Activated CD8-positive, alpha-beta T cell treated with anti-CD3 and anti-CD28 coated beads, Interleukin-2, amount 10 ng/mL, durations not matched to agents 7 days and 5 days (primary cell): Measurements from ENCODE around the gene NABP1. TPM values are rescaled to one million over a fixed set of nuclear protein-coding genes. Genes with fewer than 3 reads are reported as not detected.

Experiments used
- ATAC-seq: fragments of 150-1000 bp; cut with Tn5 transposase; one replicate; pipeline ENCODE4 v1.10.0; 2021; ENCODE audit warnings: moderate library complexity
- CTCF ChIA-PET: fragments of 350-600 bp; sonication (Branson Sonifier 250); formaldehyde crosslinking; loops from one replicate; lab custom pipeline; 2021; ENCODE audit warnings: antibody characterized with exemption; lab: Charles Lee
- POLR2A ChIA-PET: fragments of 350-600 bp; sonication (Branson Sonifier 250); formaldehyde crosslinking; loops from one replicate; lab custom pipeline; 2021; ENCODE audit warnings: antibody characterized with exemption; lab: Charles Lee
- DNase-seq: peaks from one replicate; pipeline ENCODE4 v3.0.0-alpha.2; 2020
- H3K27ac Mint-ChIP-seq: one replicate; pipeline ENCODE4 v1.8.0; 2021; ENCODE audit warnings: mild to moderate bottlenecking, mixed read lengths
- H3K27me3 Mint-ChIP-seq: one replicate; pipeline ENCODE4 v1.8.0; 2021; ENCODE audit warnings: low read depth, mixed read lengths
- H3K36me3 Mint-ChIP-seq: one replicate; pipeline ENCODE4 v1.8.0; 2021; ENCODE audit warnings: low read depth, mixed read lengths
- H3K4me1 Mint-ChIP-seq: one replicate; pipeline ENCODE4 v1.8.0; 2021; ENCODE audit warnings: low read depth, mixed read lengths
- H3K4me3 Mint-ChIP-seq: one replicate; pipeline ENCODE4 v1.8.0; 2021; ENCODE audit warnings: mild to moderate bottlenecking, mixed read lengths
- H3K9me3 Mint-ChIP-seq: one replicate; pipeline ENCODE4 v1.8.0; 2022; ENCODE audit warnings: mixed read lengths; ENCODE audit not compliant: insufficient read depth
- total RNA-seq, 2 experiments: library from RNA; stranded (reverse); gene quantifications; one replicate each; pipeline ENCODE4 v1.2.3, GENCODE V29; 2021

Gene NABP1
- total RNA-seq, 2 experiments from 2014 or later: 52.4 to 54.1 TPM

GRCh38 chr2:191710411-191710900, 32.5 kb downstream of the NABP1 start:
- Mint-ChIP-seq H3K9me3 (no peaks in the 10 kb centered on the region), H3K4me1 (no peaks in the 10 kb centered on the region), H3K27me3 (no peaks in the 10 kb centered on the region), H3K27ac (no peak overlapping the region), H3K4me3 (no peak overlapping the region), H3K36me3 (peaks cover 5% of the 10 kb centered on the region)
- no peak for DNase-seq
- ATAC-seq: no peak
- ChIA-PET CTCF (interaction anchor here (1.1 to 1.3 kb wide), 2 partner anchors 143 to 156 kb away, joined by 3 read pairs; no protein-coding TSS in a partner anchor), POLR2A (no interaction called here)

GRCh38 chr2:191711621-191712020, 33.7 kb downstream of the NABP1 start:
- ChIA-PET CTCF (interaction anchor here (1.1 to 1.3 kb wide), 2 partner anchors 145 to 158 kb away, joined by 3 read pairs; no protein-coding TSS in a partner anchor), POLR2A (no interaction called here)
- Mint-ChIP-seq H3K9me3 (no peaks in the 10 kb centered on the region), H3K36me3 (peaks cover 5% of the 10 kb centered on the region), H3K4me1 (no peaks in the 10 kb centered on the region), H3K27ac (no peak overlapping the region), H3K27me3 (no peaks in the 10 kb centered on the region), H3K4me3 (no peak overlapping the region)
- ATAC-seq (no peak), DNase-seq (no peak)

- peak; percentile 53 for ATAC-seq
- H3K27ac Mint-ChIP-seq: no peak overlapping the region
- ChIA-PET CTCF (interaction anchor here (0.6 kb wide), 1 partner anchor 156 kb away, joined by 4 read pairs; no protein-coding TSS in a partner anchor), POLR2A (no interaction called here)
- H3K36me3 Mint-ChIP-seq: peaks cover 2% of the 10 kb centered on the region
- no peak overlapping the region for H3K4me3 Mint-ChIP-seq
- no peaks in the 10 kb centered on the region for H3K4me1 Mint-ChIP-seq
- DNase-seq: no peak
- no peaks in the 10 kb centered on the region for H3K9me3 Mint-ChIP-seq
- H3K27me3 Mint-ChIP-seq: peaks cover 3% of the 10 kb centered on the region
These were observed 35.9 kb downstream of the NABP1 start for GRCh38 chr2:191713837-191714236.

- ATAC-seq: no peak
- Mint-ChIP-seq H3K4me3 (no peak overlapping the region), H3K27ac (no peak overlapping the region), H3K4me1 (no peaks in the 10 kb centered on the region), H3K27me3 (peaks cover 3% of the 10 kb centered on the region), H3K36me3 (no peaks in the 10 kb centered on the region), H3K9me3 (no peaks in the 10 kb centered on the region)
- ChIA-PET POLR2A (no interaction called here), CTCF (interaction anchor here (1.1 to 1.3 kb wide), 3 partner anchors 8 to 148 kb away, joined by 3 to 4 read pairs (median 4); no protein-coding TSS in a partner anchor)
- no peak for DNase-seq
These were observed 37.0 kb downstream of the NABP1 start for GRCh38 chr2:191714925-191715324.

GRCh38 chr2:191715471-191715870, 37.5 kb downstream of the NABP1 start:
- ATAC-seq (no peak), DNase-seq (no peak)
- Mint-ChIP-seq H3K9me3 (no peaks in the 10 kb centered on the region), H3K4me3 (no peak overlapping the region), H3K27me3 (peaks cover 3% of the 10 kb centered on the region), H3K4me1 (no peaks in the 10 kb centered on the region), H3K27ac (no peak overlapping the region), H3K36me3 (no peaks in the 10 kb centered on the region)
- POLR2A ChIA-PET: no interaction called here
- CTCF ChIA-PET: interaction anchor here (0.9 to 1.3 kb wide), 4 partner anchors 8 to 148 kb away, joined by 3 to 4 read pairs (median 4); no protein-coding TSS in a partner anchor

GRCh38 chr2:191719261-191719660, 41.3 kb downstream of the NABP1 start:
- CTCF ChIA-PET: no interaction called here
- no peak for DNase-seq
- H3K36me3 Mint-ChIP-seq: no peaks in the 10 kb centered on the region
- H3K9me3 Mint-ChIP-seq: no peaks in the 10 kb centered on the region
- H3K27ac Mint-ChIP-seq: no peak overlapping the region
- peaks cover 5% of the 10 kb centered on the region for H3K27me3 Mint-ChIP-seq
- H3K4me3 Mint-ChIP-seq: no peak overlapping the region
- ATAC-seq: no peak
- POLR2A ChIA-PET: no interaction called here
- H3K4me1 Mint-ChIP-seq: no peaks in the 10 kb centered on the region

GRCh38 chr2:191719938-191720337, 42.0 kb downstream of the NABP1 start:
- ChIA-PET POLR2A (no interaction called here), CTCF (no interaction called here)
- no peak overlapping the region for H3K4me3 Mint-ChIP-seq
- no peaks in the 10 kb centered on the region for H3K4me1 Mint-ChIP-seq
- H3K9me3 Mint-ChIP-seq: no peaks in the 10 kb centered on the region
- ATAC-seq: no peak
- no peaks in the 10 kb centered on the region for H3K36me3 Mint-ChIP-seq
- peaks cover 6% of the 10 kb centered on the region for H3K27me3 Mint-ChIP-seq
- DNase-seq: no peak
- no peak overlapping the region for H3K27ac Mint-ChIP-seq

GRCh38 chr2:191721331-191721730, 43.4 kb downstream of the NABP1 start:
- no peaks in the 10 kb centered on the region for H3K4me1 Mint-ChIP-seq
- CTCF ChIA-PET: no interaction called here

GRCh38 chr2:191724015-191724414, 46.1 kb downstream of the NABP1 start:
- Mint-ChIP-seq H3K27me3 (peaks cover 14% of the 10 kb centered on the region), H3K4me3 (no peak overlapping the region), H3K36me3 (no peaks in the 10 kb centered on the region), H3K4me1 (no peaks in the 10 kb centered on the region), H3K9me3 (no peaks in the 10 kb centered on the region), H3K27ac (no peak overlapping the region)
- DNase-seq (no peak), ATAC-seq (no peak)
- POLR2A ChIA-PET: no interaction called here
- CTCF ChIA-PET: interaction anchor here (1.0 to 1.5 kb wide), 2 partner anchors 23 to 438 kb away, joined by 3 to 5 read pairs; no protein-coding TSS in a partner anchor

More at GRCh38 chr2:191721331-191721730, 43.4 kb downstream of the NABP1 start:
- no peak overlapping the region for H3K27ac Mint-ChIP-seq
- H3K4me3 Mint-ChIP-seq: no peak overlapping the region
- ATAC-seq (no peak), DNase-seq (no peak)
- POLR2A ChIA-PET: no interaction called here
- peaks cover 8% of the 10 kb centered on the region for H3K27me3 Mint-ChIP-seq
- H3K36me3 Mint-ChIP-seq: no peaks in the 10 kb centered on the region
- no peaks in the 10 kb centered on the region for H3K9me3 Mint-ChIP-seq

GRCh38 chr2:191728750-191729624, 51.1 kb downstream of the NABP1 start:
- POLR2A ChIA-PET: no interaction called here
- peaks cover 16% of the 10 kb centered on the region for H3K27me3 Mint-ChIP-seq
- CTCF ChIA-PET: no interaction called here
- no peaks in the 10 kb centered on the region for H3K9me3 Mint-ChIP-seq
- H3K4me1 Mint-ChIP-seq: no peaks in the 10 kb centered on the region
- DNase-seq: no peak
- no peaks in the 10 kb centered on the region for H3K36me3 Mint-ChIP-seq
- H3K4me3 Mint-ChIP-seq: no peak overlapping the region
- ATAC-seq: no peak
- no peak overlapping the region for H3K27ac Mint-ChIP-seq

GRCh38 chr2:191730263-191730662, 52.3 kb downstream of the NABP1 start:
- ATAC-seq (no peak), DNase-seq (no peak)
- Mint-ChIP-seq H3K27me3 (peaks cover 21% of the 10 kb centered on the region), H3K4me1 (no peaks in the 10 kb centered on the region), H3K36me3 (no peaks in the 10 kb centered on the region), H3K4me3 (no peak overlapping the region), H3K27ac (no peak overlapping the region), H3K9me3 (no peaks in the 10 kb centered on the region)
- ChIA-PET CTCF (no interaction called here), POLR2A (no interaction called here)
